HG03095 (cell line): ENCODE measurements around the gene CCDC63.

Experiments
- ATAC-seq: cut with Tn5 transposase; IDR thresholded peaks from one replicate; pipeline ENCODE4 v1.9.1; 2021; ENCODE audit warnings: moderate library complexity; ENCODE audit not compliant: unreplicated experiment

Gene CCDC63

GRCh38 chr12:110846615-110847566 is at the start of gene CCDC63:
TSS of gene CCDC63 (plus strand) at chr12:110846987. CDS start at chr12:110852955, 5,968 bp downstream.
- ATAC-seq, result no peak

DNA sequence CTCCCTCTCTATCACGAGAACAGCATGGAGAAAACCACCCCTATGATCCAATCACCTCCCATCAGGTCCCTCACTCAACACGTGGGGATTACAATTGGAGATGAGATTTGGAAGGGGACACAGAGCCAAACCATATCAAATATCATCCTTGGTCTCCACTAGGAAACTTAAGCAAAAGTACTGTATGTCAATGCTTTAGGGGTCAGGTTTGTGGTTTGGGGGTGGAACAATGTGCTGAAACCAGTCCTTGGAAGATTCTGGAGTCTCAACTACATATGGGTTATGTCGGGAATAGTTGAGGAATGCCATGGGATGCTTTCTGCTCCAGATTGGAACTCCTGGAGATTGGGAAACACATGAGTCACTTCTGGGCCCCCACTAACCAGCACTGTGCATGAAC is 48.3 kb upstream of the CCDC63 start:
- ATAC-seq, result no peak

DNA sequence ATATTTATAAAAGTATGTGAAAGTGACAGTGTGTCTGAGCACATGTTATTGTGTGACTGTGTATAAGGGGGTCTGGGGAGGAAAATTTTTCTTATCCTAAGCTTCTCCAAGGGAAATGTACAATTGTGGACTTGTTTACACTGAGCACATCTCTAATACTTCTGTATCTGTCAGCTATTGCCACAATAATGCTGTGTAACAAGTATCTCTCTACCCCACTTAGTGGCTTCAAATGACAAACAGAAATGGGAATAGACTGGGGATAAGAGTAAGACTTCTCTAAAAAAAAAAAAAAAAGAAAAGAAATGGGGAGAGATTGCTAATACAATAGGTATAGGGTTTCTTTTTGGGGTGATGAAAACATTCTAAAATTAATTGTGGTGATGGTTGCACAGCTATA is 44.3 kb upstream of the CCDC63 start:
- no peak for ATAC-seq

DNA sequence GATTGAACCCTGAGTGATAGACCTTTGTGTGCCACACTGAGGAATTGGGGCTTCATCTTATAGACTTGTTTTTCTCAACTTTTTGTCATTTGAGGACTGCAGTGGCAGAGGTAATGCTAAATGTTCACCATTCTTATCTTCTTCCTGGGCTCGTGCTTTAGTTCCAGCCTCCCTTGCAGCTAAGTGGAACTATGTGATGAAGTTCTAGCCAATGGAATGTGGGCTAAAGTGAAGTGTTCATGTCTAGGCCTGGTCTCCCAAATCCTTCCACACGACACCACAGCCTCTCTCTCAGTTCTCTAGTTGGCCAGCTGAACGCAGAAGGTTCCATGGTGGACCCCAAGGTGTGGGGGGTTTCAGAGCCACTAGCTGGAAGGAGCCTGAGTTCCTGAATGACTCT is 42.4 kb upstream of the CCDC63 start:
- ATAC-seq, result no peak

- ATAC-seq, result no peak
These were observed 39.1 kb upstream of the CCDC63 start for GRCh38 chr12:110807640-110808039.

- no peak for ATAC-seq
These were observed 37.6 kb upstream of the CCDC63 start for GRCh38 chr12:110809149-110809548.

DNA sequence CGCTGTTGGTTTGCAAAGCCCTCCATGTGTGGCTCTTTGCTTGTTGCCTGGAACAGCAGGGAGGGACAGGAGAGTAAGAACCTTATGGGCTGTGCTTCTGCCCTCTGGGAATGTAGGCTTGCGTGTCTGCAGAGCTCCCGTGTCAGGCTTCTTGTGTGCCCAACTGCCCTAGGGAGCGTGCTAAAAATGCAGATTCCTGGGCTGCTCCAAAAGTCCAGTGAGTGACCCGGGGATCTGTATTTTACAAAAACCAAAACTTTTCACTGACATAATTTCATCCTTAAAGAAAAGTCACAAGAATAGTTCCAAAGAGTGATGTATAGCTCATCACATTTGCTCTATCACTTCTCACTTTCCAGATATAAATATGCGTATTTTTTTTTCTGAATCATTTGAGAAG is 34.8 kb upstream of the CCDC63 start:
- ATAC-seq, result no peak

GRCh38 chr12:110813285-110813684 is 33.5 kb upstream of the CCDC63 start:
- ATAC-seq, result no peak

- ATAC-seq, result no peak
These were observed 33.0 kb upstream of the CCDC63 start for GRCh38 chr12:110813756-110814155.

GRCh38 chr12:110816248-110816647 is 30.5 kb upstream of the CCDC63 start:
- ATAC-seq, result no peak

DNA sequence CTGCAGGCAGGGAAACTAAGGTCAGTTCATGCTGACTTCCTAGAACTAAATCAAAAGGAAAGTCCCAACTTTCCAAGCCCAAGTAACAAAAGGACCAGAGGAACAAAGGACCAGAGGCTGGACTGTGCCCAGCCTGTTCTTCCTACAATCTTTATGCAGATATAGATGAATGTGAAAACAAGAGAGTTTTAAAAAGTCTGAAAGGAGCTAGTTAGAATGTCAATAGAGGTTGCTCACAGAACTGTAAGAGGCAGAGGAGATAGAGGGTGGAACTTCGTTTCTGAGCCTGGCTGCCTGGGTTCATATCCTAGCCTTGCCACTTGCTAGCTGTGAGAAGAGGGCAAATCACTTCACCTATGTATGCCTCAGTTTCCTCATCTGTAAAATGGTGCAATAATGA is 30.0 kb upstream of the CCDC63 start:
- no peak for ATAC-seq

GRCh38 chr12:110818511-110818910 is 28.3 kb upstream of the CCDC63 start:
- ATAC-seq, result no peak

GRCh38 chr12:110819150-110819549 is 27.6 kb upstream of the CCDC63 start:
- no peak for ATAC-seq

DNA sequence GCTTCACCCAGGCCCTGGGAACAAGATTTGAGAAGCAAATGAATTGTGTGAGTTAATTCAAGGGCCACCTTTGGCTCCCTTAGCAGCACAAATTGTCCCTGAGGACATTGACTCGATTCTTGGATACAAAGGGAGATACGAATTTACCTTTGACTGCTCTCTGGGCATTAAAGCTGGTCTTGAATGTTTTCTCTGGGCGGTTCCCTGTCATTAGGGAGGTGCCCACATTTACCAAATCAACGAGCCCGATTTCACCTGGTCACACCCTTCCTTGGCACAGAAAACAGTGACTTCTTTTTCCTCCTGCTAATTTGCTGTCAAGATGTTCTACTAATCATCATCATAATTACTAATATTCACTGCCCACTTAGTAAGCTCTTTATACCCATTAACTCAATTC is 27.1 kb upstream of the CCDC63 start:
- no peak for ATAC-seq

DNA sequence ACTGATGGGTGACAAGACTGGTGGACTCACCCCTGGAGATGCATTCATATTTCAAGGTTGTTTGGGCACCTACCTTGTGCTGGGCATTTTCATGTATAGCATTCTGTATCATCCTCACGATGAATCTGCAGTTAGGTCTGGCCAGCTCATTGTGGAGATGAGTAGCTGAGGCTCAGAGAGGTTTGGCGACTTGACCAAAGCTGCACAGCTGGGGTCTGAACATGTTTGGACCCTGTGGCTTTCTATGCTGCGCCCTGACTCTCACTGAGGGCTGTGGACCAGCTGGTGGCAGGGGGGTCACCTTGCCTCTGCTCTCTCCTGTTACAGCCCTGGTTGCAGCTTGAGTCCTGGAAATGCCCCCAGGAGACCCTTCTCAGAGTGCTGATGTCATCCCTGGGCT is 24.9 kb upstream of the CCDC63 start:
- ATAC-seq, result no peak

- ATAC-seq, result no peak
These were observed 23.9 kb upstream of the CCDC63 start for GRCh38 chr12:110822821-110823415.

DNA sequence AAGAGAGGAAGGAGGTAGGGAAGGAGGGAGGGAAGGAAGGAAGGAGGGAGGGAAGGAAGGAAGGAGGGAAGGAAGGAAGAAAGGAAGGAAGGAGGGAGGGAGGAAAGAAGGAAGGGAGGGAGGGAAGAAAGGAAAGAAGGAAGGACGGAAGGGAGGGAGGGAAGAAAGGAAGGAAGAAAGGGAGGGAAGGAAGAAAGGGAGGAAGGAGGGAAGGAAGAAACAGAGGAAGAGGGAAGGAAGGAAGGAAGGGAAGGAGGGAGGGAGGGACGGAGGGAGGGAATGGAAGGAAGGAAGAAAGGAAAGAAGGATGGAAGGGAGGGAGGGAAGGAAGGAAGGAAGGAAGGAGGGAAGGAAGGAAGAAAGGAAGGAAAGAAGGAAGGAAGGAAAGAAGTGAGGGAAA is 22.4 kb upstream of the CCDC63 start:
- no peak for ATAC-seq

DNA sequence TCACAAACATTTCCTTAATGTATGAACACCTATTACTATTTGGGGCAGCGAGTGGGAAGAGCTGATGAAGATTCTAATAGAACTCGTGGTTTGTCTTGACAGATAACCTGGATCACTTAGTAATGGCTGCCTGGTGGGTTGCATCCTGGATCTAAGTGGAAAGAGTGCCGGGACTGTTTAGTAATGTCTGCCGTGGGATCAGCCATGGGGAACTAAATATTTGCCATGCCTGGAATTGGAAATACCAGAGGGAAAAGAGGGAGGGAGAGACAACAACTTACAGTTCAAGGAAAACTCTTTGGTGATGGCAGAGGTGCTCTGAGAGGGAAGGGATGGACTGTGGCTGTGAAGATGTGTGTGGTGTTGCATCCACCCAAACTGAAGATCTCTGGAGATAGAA is 21.3 kb upstream of the CCDC63 start:
- ATAC-seq, result no peak

GRCh38 chr12:110826592-110827200 is 20.1 kb upstream of the CCDC63 start:
- ATAC-seq, result no peak

DNA sequence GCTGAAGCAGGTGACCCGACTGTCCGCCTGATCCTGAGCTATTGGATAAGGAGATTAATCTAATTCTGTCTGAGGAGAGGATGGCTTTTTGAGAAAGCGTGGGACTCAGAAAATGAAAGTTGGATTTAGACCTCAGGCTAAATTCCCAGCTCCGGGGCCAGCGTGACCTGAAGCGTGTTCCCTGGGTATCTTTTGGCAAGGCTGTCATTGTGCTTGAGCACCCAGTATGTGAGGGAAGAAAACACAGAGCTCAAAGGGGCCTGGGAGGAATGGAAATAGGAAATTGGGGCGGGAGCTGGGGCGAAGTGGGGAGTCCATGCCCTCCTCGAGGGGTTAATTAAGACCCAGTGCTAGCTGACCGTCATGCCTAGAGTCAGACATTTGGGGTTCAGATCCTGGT is 17.5 kb upstream of the CCDC63 start:
- ATAC-seq, result no peak

- no peak for ATAC-seq
These were observed 10.5 kb upstream of the CCDC63 start for GRCh38 chr12:110836291-110836690.

- no peak for ATAC-seq
These were observed 5.8 kb upstream of the CCDC63 start for GRCh38 chr12:110841007-110841406.
